ENCODE data around the gene SPON1. TPM values are rescaled to one million over a fixed set of nuclear protein-coding genes. Genes with fewer than 3 reads are reported as not detected.

The SPON1 gene
- total and polyA plus RNA-seq, 11 donors: 1.6 to 20.0 (median 6.8) TPM

- H3K4me3 ChIP-seq: no peak overlapping the region
- no peak overlapping the region for H3K27ac ChIP-seq
- WGBS, 4 donors: 65 to 70% (median 67%) methylated on average over 7 of the region's 7 CpGs
- DNase-seq (no peak), ATAC-seq (no peak)
- H3K4me1 ChIP-seq: no peaks in the 10 kb centered on the region
- H3K9me3 ChIP-seq: no peaks in the 10 kb centered on the region
- peaks cover 0 to 35% (median 4%) of the 10 kb centered on the region in 9 donors for H3K27me3 ChIP-seq
- intact Hi-C loops (cut with DNase I): no loop called here
- TF ChIP-seq POLR2A (IDR thresholded peaks at IDR 0.05): no peak
- TF ChIP-seq, protein P1, sequence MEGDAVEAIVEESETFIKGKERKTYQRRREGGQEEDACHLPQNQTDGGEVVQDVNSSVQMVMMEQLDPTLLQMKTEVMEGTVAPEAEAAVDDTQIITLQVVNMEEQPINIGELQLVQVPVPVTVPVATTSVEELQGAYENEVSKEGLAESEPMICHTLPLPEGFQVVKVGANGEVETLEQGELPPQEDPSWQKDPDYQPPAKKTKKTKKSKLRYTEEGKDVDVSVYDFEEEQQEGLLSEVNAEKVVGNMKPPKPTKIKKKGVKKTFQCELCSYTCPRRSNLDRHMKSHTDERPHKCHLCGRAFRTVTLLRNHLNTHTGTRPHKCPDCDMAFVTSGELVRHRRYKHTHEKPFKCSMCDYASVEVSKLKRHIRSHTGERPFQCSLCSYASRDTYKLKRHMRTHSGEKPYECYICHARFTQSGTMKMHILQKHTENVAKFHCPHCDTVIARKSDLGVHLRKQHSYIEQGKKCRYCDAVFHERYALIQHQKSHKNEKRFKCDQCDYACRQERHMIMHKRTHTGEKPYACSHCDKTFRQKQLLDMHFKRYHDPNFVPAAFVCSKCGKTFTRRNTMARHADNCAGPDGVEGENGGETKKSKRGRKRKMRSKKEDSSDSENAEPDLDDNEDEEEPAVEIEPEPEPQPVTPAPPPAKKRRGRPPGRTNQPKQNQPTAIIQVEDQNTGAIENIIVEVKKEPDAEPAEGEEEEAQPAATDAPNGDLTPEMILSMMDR (IDR thresholded peaks at IDR 0.05): no peak
- no peaks in the 10 kb centered on the region for H3K36me3 ChIP-seq
Measured at GRCh38 chr11:13993096-13993765, 30.7 kb downstream of the SPON1 start.

GRCh38 chr11:13997881-13998280 is 35.4 kb downstream of the SPON1 start:
- no peaks in the 10 kb centered on the region for H3K36me3 ChIP-seq
- no peak overlapping the region for H3K4me3 ChIP-seq
- H3K27me3 ChIP-seq: peaks cover 0 to 14% (median 0%) of the 10 kb centered on the region in 9 donors
- H3K27ac ChIP-seq: no peak overlapping the region
- intact Hi-C loops (cut with DNase I): no loop called here
- DNase-seq (no peak), ATAC-seq (no peak)
- H3K9me3 ChIP-seq: peaks cover 0 to 21% (median 6%) of the 10 kb centered on the region in 12 donors
- 94 to 96% (median 95%) methylated on average over 4 of the region's 4 CpGs for WGBS, 4 donors
- H3K4me1 ChIP-seq: no peaks in the 10 kb centered on the region
- TF ChIP-seq, protein P1 (IDR thresholded peaks at IDR 0.05): no peak
- no peak for TF ChIP-seq POLR2A (IDR thresholded peaks at IDR 0.05)

- intact Hi-C loops (cut with DNase I): no loop called here
- ATAC-seq (no peak), DNase-seq (no peak)
- H3K36me3 ChIP-seq: no peaks in the 10 kb centered on the region
- no peak overlapping the region for H3K4me3 ChIP-seq
- H3K9me3 ChIP-seq: peaks cover 0 to 21% (median 6%) of the 10 kb centered on the region in 12 donors
- H3K27me3 ChIP-seq: peaks cover 0 to 5% (median 0%) of the 10 kb centered on the region in 9 donors
- H3K27ac ChIP-seq: no peak overlapping the region
- TF ChIP-seq, protein P1 (IDR thresholded peaks at IDR 0.05): no peak
- TF ChIP-seq POLR2A (IDR thresholded peaks at IDR 0.05): no peak
- H3K4me1 ChIP-seq: no peaks in the 10 kb centered on the region
Measured at GRCh38 chr11:13999704-14000103, 37.2 kb downstream of the SPON1 start.

- Histone ChIP-seq H3K4me3 (no peak overlapping the region), H3K27me3 (peaks cover 0 to 5% (median 0%) of the 10 kb centered on the region in 9 donors), H3K4me1 (no peaks in the 10 kb centered on the region), H3K9me3 (peaks cover 0 to 21% (median 6%) of the 10 kb centered on the region in 12 donors), H3K27ac (no peak overlapping the region), H3K36me3 (no peaks in the 10 kb centered on the region)
- TF ChIP-seq, protein P1 (IDR thresholded peaks at IDR 0.05): no peak
- no peak for TF ChIP-seq POLR2A (IDR thresholded peaks at IDR 0.05)
- intact Hi-C loops (cut with DNase I): no loop called here
- ATAC-seq (no peak), DNase-seq (no peak)
- WGBS, 4 donors: 85 to 94% (median 92%) methylated on average over 2 of the region's 2 CpGs
Measured at GRCh38 chr11:14001597-14001996, 39.1 kb downstream of the SPON1 start.

Measured in heart left ventricle (tissue), 16 donors.